ENCODE data around the gene C9orf85.

DNA sequence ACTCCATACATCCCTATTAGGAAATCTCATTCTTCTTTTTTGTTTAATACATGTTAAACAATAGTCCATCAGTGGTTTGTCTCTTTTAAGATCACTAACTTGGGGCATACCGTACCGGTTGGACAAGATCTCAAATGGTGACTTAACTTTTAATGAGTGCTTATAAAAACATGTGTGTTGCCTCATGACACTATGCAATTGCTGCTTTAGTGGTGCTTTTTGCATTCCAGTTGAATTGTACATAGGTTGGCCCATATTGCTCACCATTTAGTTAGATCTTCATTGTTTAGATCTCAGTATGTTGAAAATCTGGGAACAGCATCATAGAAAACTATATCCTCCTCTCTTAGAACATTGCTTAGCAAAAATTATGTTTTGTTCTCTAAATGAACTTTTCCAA lies 17.8 kb downstream of the C9orf85 start:
- TF ChIP-seq, protein P1, sequence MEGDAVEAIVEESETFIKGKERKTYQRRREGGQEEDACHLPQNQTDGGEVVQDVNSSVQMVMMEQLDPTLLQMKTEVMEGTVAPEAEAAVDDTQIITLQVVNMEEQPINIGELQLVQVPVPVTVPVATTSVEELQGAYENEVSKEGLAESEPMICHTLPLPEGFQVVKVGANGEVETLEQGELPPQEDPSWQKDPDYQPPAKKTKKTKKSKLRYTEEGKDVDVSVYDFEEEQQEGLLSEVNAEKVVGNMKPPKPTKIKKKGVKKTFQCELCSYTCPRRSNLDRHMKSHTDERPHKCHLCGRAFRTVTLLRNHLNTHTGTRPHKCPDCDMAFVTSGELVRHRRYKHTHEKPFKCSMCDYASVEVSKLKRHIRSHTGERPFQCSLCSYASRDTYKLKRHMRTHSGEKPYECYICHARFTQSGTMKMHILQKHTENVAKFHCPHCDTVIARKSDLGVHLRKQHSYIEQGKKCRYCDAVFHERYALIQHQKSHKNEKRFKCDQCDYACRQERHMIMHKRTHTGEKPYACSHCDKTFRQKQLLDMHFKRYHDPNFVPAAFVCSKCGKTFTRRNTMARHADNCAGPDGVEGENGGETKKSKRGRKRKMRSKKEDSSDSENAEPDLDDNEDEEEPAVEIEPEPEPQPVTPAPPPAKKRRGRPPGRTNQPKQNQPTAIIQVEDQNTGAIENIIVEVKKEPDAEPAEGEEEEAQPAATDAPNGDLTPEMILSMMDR (IDR thresholded peaks at IDR 0.05; ENCODE audit: low read length) = no peak
- TF ChIP-seq EZH2phosphoT487 (IDR thresholded peaks at IDR 0.05; ENCODE audit: low read length) (no peak), EZH2 (optimal IDR thresholded peaks at IDR 0.05; ENCODE audit: low read depth, low read length) (no peak)

All from MM.1S (cell line).